KMS-11 (cell line): Measurements from ENCODE around the gene BMP2K.
A peak's percentile ranks its signal among the peaks of the same experiment; 100 is the strongest.

Source experiments
- H2AFZ ChIP-seq: fragments of 200-600 bp; sonication (generic); 2 replicates; pipeline ENCODE4 v1.6.1; 2016; ENCODE audit warnings: antibody characterized with exemption, mixed run types, low read depth
- H3K27ac ChIP-seq: fragments of 200-600 bp; sonication (generic); 2 replicates; pipeline ENCODE4 v1.6.1; 2016; ENCODE audit warnings: mild to moderate bottlenecking, mixed run types
- H3K27me3 ChIP-seq: fragments of 200-600 bp; sonication (generic); 2 replicates; pipeline ENCODE4 v1.6.1; 2017; ENCODE audit warnings: mild to moderate bottlenecking, low read depth, mixed run types, moderate library complexity; ENCODE audit not compliant: insufficient read depth
- H3K36me3 ChIP-seq: fragments of 200-600 bp; sonication (generic); 2 replicates; pipeline ENCODE4 v1.6.1; 2017; ENCODE audit warnings: mild to moderate bottlenecking, mixed run types; ENCODE audit not compliant: insufficient read depth
- H3K4me1 ChIP-seq: fragments of 200-600 bp; sonication (generic); 2 replicates; pipeline ENCODE4 v1.6.1; 2016; ENCODE audit warnings: mild to moderate bottlenecking, low read depth, mixed run types; ENCODE audit not compliant: poor library complexity, severe bottlenecking
- H3K4me2 ChIP-seq: fragments of 200-600 bp; sonication (generic); 2 replicates; pipeline ENCODE4 v1.7.0; 2016; ENCODE audit warnings: mild to moderate bottlenecking, mixed run types
- H3K4me3 ChIP-seq: fragments of 200-600 bp; sonication (generic); IDR thresholded peaks from 2 replicates; pipeline ENCODE4 v1.6.1; 2017; ENCODE audit warnings: low read depth, low read length, mixed read lengths; ENCODE audit not compliant: insufficient read depth
- H3K79me2 ChIP-seq: fragments of 200-600 bp; sonication (generic); 2 replicates; pipeline ENCODE4 v1.6.1; 2016; ENCODE audit warnings: low read depth, mixed run types; ENCODE audit not compliant: insufficient read depth
- H3K9ac ChIP-seq: fragments of 200-600 bp; sonication (generic); 2 replicates; pipeline ENCODE4 v1.6.1; 2016; ENCODE audit warnings: mild to moderate bottlenecking, mixed run types
- H4K20me1 ChIP-seq: fragments of 200-600 bp; sonication (generic); 2 replicates; pipeline ENCODE4 v1.6.1; 2016; ENCODE audit warnings: mild to moderate bottlenecking, mixed run types; ENCODE audit not compliant: insufficient read depth
- TF ChIP-seq, protein P1 (sequence below): fragments of 200-600 bp; sonication (generic); conservative IDR thresholded peaks from 2 replicates; pipeline ENCODE4 v1.6.1; 2017; ENCODE audit warnings: low read depth, mild to moderate bottlenecking, antibody characterized with exemption, low read length, moderate library complexity, mixed read lengths

The BMP2K gene

DNA sequence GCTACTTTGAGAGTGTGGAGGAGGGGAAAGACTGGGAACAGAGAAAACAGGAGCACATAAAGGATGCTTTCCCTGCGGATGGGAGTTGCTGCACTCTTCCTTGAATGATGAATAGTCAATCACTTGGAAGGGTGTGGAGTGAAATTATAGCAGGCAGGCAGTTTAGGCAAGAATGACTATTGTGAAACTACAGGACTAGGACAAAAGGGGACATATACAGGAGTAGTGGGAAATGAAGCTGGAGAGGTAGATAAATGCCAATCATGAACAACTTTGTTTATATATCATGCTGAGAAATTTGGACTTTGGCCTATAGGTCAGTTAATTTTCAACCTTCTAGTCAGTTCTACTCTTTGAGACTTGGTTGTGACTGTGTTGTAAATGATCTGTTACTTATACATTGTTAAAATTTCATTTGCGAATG is 86.2 kb downstream of the BMP2K start:
- TF ChIP-seq, protein P1, sequence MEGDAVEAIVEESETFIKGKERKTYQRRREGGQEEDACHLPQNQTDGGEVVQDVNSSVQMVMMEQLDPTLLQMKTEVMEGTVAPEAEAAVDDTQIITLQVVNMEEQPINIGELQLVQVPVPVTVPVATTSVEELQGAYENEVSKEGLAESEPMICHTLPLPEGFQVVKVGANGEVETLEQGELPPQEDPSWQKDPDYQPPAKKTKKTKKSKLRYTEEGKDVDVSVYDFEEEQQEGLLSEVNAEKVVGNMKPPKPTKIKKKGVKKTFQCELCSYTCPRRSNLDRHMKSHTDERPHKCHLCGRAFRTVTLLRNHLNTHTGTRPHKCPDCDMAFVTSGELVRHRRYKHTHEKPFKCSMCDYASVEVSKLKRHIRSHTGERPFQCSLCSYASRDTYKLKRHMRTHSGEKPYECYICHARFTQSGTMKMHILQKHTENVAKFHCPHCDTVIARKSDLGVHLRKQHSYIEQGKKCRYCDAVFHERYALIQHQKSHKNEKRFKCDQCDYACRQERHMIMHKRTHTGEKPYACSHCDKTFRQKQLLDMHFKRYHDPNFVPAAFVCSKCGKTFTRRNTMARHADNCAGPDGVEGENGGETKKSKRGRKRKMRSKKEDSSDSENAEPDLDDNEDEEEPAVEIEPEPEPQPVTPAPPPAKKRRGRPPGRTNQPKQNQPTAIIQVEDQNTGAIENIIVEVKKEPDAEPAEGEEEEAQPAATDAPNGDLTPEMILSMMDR, result no peak
- Histone ChIP-seq H2AFZ (no peak overlapping the region), H3K27ac (no peak overlapping the region), H4K20me1 (no peaks in the 10 kb centered on the region), H3K36me3 (no peaks in the 10 kb centered on the region), H3K9ac (no peak overlapping the region), H3K79me2 (peaks cover 5% of the 10 kb centered on the region; the same call in 1 of the 2 replicates), H3K4me1 (peaks cover 33% of the 10 kb centered on the region), H3K4me3 (no peak overlapping the region), H3K4me2 (no peak overlapping the region; the same call in 1 of the 2 replicates), H3K27me3 (no peaks in the 10 kb centered on the region)

DNA sequence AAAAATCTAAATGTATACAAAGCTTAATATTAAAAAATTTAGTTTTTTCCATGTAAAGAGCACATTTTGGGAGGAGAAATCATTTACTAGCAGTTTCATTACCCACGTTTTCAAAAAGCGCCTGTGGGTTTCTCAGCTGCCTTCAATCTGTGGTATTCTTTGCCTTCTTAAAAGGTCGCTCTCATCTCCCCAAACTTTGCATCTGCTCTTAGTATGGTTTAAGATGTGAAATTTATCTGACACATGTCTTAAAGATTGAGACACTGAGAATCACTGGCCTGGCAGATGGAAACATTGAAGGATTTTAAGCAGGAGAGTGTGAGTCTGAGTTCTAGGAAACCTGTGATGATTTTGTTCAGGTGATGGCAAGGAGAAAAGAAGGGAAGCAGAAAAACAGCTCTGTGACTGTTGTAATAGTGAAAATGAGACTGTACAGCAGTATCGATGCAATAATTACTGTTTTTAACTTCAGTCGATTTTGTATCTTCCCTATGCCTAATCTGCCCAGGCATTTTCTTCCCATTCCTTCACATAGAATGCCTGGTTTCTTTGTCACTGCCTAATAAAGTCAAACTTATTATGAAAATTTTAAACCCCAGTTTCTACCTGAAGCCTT is 87.2 kb downstream of the BMP2K start:
- H3K27me3 ChIP-seq, result no peaks in the 10 kb centered on the region
- peak overlapping the region; percentile 41 for H3K4me2 ChIP-seq
- no peaks in the 10 kb centered on the region for H3K36me3 ChIP-seq
- H2AFZ ChIP-seq, result no peak overlapping the region
- peaks cover 5% of the 10 kb centered on the region; the same call in 1 of the 2 replicates for H3K79me2 ChIP-seq
- TF ChIP-seq, protein P1, result no peak
- H3K27ac ChIP-seq, result peak overlapping the region; percentile 24; the same call in 1 of the 2 replicates
- no peak overlapping the region for H3K9ac ChIP-seq
- H3K4me3 ChIP-seq, result no peak overlapping the region
- H3K4me1 ChIP-seq, result peaks cover 33% of the 10 kb centered on the region
- H4K20me1 ChIP-seq, result no peaks in the 10 kb centered on the region

DNA sequence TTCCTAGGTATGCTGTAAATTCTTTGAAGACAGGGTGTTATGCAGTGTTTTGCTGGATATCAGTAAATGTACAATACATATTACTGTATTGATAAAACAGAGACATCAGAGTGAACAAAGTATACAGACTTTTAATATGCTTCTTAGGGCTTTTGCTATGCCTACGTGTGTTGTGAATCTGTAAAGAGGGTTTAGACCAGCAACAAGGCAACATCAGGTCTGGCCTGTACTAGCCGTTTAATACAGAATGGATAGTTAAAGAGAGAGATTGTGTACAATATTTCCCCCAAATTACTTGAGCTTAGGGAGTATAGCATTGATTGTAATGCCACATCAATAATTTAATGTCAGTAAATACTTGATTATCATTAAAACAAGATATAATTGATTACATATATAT is 87.8 kb downstream of the BMP2K start:
- peak overlapping the region; percentile 41; the same call in 1 of the 2 replicates for H3K4me2 ChIP-seq
- no peak overlapping the region; the same call in 1 of the 2 replicates for H3K27ac ChIP-seq

DNA sequence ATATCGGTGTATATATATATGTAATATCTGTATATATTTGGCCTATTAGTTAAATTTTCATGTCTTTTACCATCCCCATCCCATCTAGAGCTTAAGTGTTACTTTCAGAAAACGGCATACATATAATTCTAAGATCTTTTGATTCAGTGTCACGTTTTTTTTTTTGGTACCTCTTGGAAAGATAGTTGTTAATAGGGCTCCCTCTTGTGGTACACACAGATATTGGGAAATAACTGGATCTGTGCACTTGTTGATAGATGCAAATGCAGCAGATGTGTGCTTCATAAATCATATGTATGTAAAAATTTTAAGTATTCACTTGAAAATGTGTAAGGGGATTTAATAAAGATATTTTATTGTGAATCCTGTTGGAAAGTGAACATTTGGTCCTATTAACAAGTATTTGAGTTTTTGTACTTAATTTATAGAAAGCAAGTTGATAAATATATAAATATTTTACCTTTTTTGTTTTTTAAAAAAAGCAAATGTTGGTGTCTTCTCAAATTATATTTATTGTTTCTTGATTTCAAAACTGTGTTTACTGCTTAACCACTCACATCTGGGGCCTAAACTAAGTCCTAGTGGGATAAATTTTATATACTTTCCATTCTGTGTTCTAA is 88.4 kb downstream of the BMP2K start:
- H4K20me1 ChIP-seq, result no peaks in the 10 kb centered on the region

More for the DNA sequence above, 87.8 kb downstream of the BMP2K start:
- TF ChIP-seq, protein P1, result no peak
- no peaks in the 10 kb centered on the region for H3K36me3 ChIP-seq
- H2AFZ ChIP-seq, result no peak overlapping the region
- peaks cover 5% of the 10 kb centered on the region; the same call in 1 of the 2 replicates for H3K79me2 ChIP-seq
- H3K27me3 ChIP-seq, result no peaks in the 10 kb centered on the region
- H4K20me1 ChIP-seq, result no peaks in the 10 kb centered on the region
- no peak overlapping the region for H3K4me3 ChIP-seq
- H3K4me1 ChIP-seq, result peaks cover 33% of the 10 kb centered on the region
- no peak overlapping the region for H3K9ac ChIP-seq

More for the DNA sequence above, 88.4 kb downstream of the BMP2K start:
- H3K4me2 ChIP-seq, result no peak overlapping the region
- H3K79me2 ChIP-seq, result peaks cover 5% of the 10 kb centered on the region; the same call in 1 of the 2 replicates
- TF ChIP-seq, protein P1, result peak; percentile 79
- no peak overlapping the region for H2AFZ ChIP-seq
- H3K36me3 ChIP-seq, result no peaks in the 10 kb centered on the region
- no peak overlapping the region for H3K4me3 ChIP-seq
- no peaks in the 10 kb centered on the region for H3K27me3 ChIP-seq
- H3K9ac ChIP-seq, result no peak overlapping the region
- H3K27ac ChIP-seq, result no peak overlapping the region
- H3K4me1 ChIP-seq, result peaks cover 33% of the 10 kb centered on the region
